ENCODE measurements around the gene RRP36. TPM values are rescaled to one million over a fixed set of nuclear protein-coding genes. Genes with fewer than 3 reads are reported as not detected.
A peak's percentile ranks its signal among the peaks of the same experiment; 100 is the strongest.

RRP36 gene
- total RNA-seq, 1 experiment from 2014 or later = 63.4 TPM

- Histone ChIP-seq H3K27me3 (ENCODE audit: insufficient read depth, low read length) (no peaks in the 10 kb centered on the region), H3K9me2 (ENCODE audit: insufficient read depth) (no peaks in the 10 kb centered on the region), H3K4me1 (ENCODE audit: control insufficient read depth in 1 of 2, insufficient read depth in 2 of 2, low read length in 2 of 2) (peaks cover 18 to 27% of the 10 kb centered on the region in 2 experiments), H3K27ac (ENCODE audit: low read depth, low read length) (peak overlapping the region; percentile 86), H3K9ac (ENCODE audit: low read length) (peak overlapping the region; percentile 95), H3K36me3 (ENCODE audit: control insufficient read depth in 1 of 2, insufficient read depth in 2 of 2, low read length in 2 of 2) (peaks cover 0 to 2% of the 10 kb centered on the region in 2 experiments; a peak in 2 of 4 replicates), H3K79me2 (ENCODE audit: insufficient read depth, low read length) (peaks cover 51% of the 10 kb centered on the region), H3K9me3 (ENCODE audit: control insufficient read depth in 1 of 2, insufficient read depth in 1 of 2, low read depth in 1 of 2, low read length in 2 of 2) (no peaks in the 10 kb centered on the region), H2AFZ (ENCODE audit: low read depth, low read length, poor library complexity, severe bottlenecking) (no peak overlapping the region), H3K4me2 (ENCODE audit: low read length) (peak overlapping the region; percentile 82), H3K4me3 (replicated peaks in 1 of 2; ENCODE audit: low read depth in 1 of 2, low read length in 2 of 2) (peak overlapping the region; percentile 89 to 98), H4K20me1 (ENCODE audit: insufficient read depth) (no peaks in the 10 kb centered on the region)
- ChIA-PET CTCF (interaction anchor here (1.6 to 3.0 kb wide), 2 partner anchors 17 to 67 kb away, joined by 5 to 10 read pairs; partner anchors contain the start of genes KLC4 and MRPL2), RAD21 (ENCODE audit: low non-redundant PET in 1 of 2, low total read pairs in 2 of 2, uncharacterized antibody in 2 of 2, unreplicated experiment in 2 of 2) (interaction anchor here in 1 of 2 experiments (1.0 kb wide), 1 partner anchor 23 kb away, joined by 3 read pairs; the partner anchor contains the start of gene CUL7), POLR2A (interaction anchor here (0.7 to 2.0 kb wide), 3 partner anchors 14 to 92 kb away, joined by 3 to 8 read pairs (median 5); partner anchors contain the start of genes CUL7 and PPP2R5D)
- no peak for TF ChIP-seq REST (IDR thresholded peaks at IDR 0.05; ENCODE audit: low read depth)
- no peak for TF ChIP-seq CTCF (IDR thresholded peaks at IDR 0.05 in 2 of 3, conservative IDR thresholded peaks at IDR 0.05 in 1 of 3; ENCODE audit: borderline replicate concordance in 1 of 3, insufficient read depth in 1 of 3, low read depth in 2 of 3, low read length in 2 of 3)
- TF ChIP-seq JUND (IDR thresholded peaks at IDR 0.05) = no peak
- TF ChIP-seq ZBTB33 (IDR thresholded peaks at IDR 0.05; ENCODE audit: extremely low read depth, insufficient replicate concordance, low read length) = no peak
- TF ChIP-seq ZFX (IDR thresholded peaks at IDR 0.05) = peak; percentile 63
- no peak for TF ChIP-seq CEBPB (IDR thresholded peaks at IDR 0.05; ENCODE audit: low read depth)
- no peak for TF ChIP-seq YY1 (IDR thresholded peaks at IDR 0.05; ENCODE audit: extremely low read depth, insufficient replicate concordance, low read depth, low read length)
- no peak for TF ChIP-seq SIN3A (IDR thresholded peaks at IDR 0.05; ENCODE audit: low read depth)
- TF ChIP-seq ZNF274 (IDR thresholded peaks at IDR 0.05; ENCODE audit: low read depth, low read length) = no peak
- TF ChIP-seq SRF (IDR thresholded peaks at IDR 0.05; ENCODE audit: low read depth) = no peak
- no peak; the same call in 1 of the 2 replicates for TF ChIP-seq ELF1 (IDR thresholded peaks at IDR 0.05; ENCODE audit: borderline replicate concordance, low read depth)
- TF ChIP-seq POLR2A (IDR thresholded peaks at IDR 0.05; ENCODE audit: borderline replicate concordance, extremely low read depth, insufficient read depth, insufficient read length) = no peak
- TF ChIP-seq SP1 (IDR thresholded peaks at IDR 0.05; ENCODE audit: low read depth) = 0 out of 2 replicates have a peak, but pooled peaks have one; percentile 23
- peak; percentile 39; the same call in 1 of the 2 replicates for TF ChIP-seq MAX (IDR thresholded peaks at IDR 0.05)
- TF ChIP-seq POLR2AphosphoS5 (IDR thresholded peaks at IDR 0.05; ENCODE audit: low read depth, low read length) = no peak
- no peak for TF ChIP-seq RAD21 (IDR thresholded peaks at IDR 0.05; ENCODE audit: low read depth)
- no peak for TF ChIP-seq EZH2 (IDR thresholded peaks at IDR 0.05)
- ATAC-seq = peak; percentile 51
- intact Hi-C loops (cut with micrococcal nuclease) = loop anchor here (5.0 kb wide), 1 partner anchor 46 kb away; no protein-coding TSS in a partner anchor
- TSS peak; percentile 77 for BruUV-seq (replicated peaks)
- no peak for DNase-seq (ENCODE audit: low read depth, low spot score)
Measured at GRCh38 chr6:43076464-43077332, 55.3 kb downstream of the RRP36 start.
